Esophagus squamous epithelium (tissue), 5 donors: ENCODE data around the gene INPPL1. TPM values are rescaled to one million over a fixed set of nuclear protein-coding genes. Genes with fewer than 3 reads are reported as not detected.

Experiments used
- DNase-seq: peaks from one replicate; lab custom pipeline; 2025; lab: John Stamatoyannopoulos, UW
- H3K27ac ChIP-seq, 4 donors: fragments of 200-600 bp; sonication (generic); one replicate each; pipeline ENCODE4 v1.5.1; 2016 to 2019; ENCODE audit warnings: mild to moderate bottlenecking in 1 of 4
- H3K27me3 ChIP-seq, 4 donors: fragments of 200-600 bp; sonication (generic); 1 replicate in 3 of 4; 2 replicates in 1 of 4; pipeline versions ENCODE4 v1.5.1 to v1.6.0; 2017 to 2021; ENCODE audit warnings: antibody characterized with exemption in 1 of 4
- H3K36me3 ChIP-seq, 3 donors: fragments of 200-600 bp; sonication (generic); one replicate each; pipeline ENCODE4 v1.5.1; 2016 to 2019
- H3K4me1 ChIP-seq, 3 donors: fragments of 200-600 bp; sonication (generic); one replicate each; pipeline ENCODE4 v1.5.1; 2017 to 2019
- H3K4me3 ChIP-seq, 4 donors: fragments of 200-600 bp; sonication (generic); 1 replicate in 3 of 4; 2 replicates in 1 of 4; pipeline ENCODE4 v1.5.1; 2016 to 2019; ENCODE audit warnings: mild to moderate bottlenecking in 2 of 4, moderate library complexity in 1 of 4
- H3K9me3 ChIP-seq, 3 donors: fragments of 200-600 bp; sonication (generic); one replicate each; pipeline ENCODE4 v1.5.1; 2016 to 2019
- POLR2A ChIP-seq, 4 donors: fragments of 450-650 bp; IDR thresholded peaks; one replicate each; pipeline ENCODE4 v1.6.1; 2017; ENCODE audit warnings: antibody characterized with exemption in 4 of 4, mild to moderate bottlenecking in 4 of 4, moderate library complexity in 3 of 4
- WGBS, 2 donors: methylation state at CpG; one replicate each; pipeline ENCODE4 v1.1.5; 2018; 5-methylcytosine and 5-hydroxymethylcytosine counted together
- intact Hi-C: fragments of 100-400 bp; cut with DNase I; formaldehyde crosslinking; loops from one replicate; pipeline ENCODE4 v1.15.0; 2022
- total RNA-seq, 4 donors: library from RNA; depleted of rRNA; stranded (reverse); fragments of >200 nt; gene quantifications; one replicate each; pipeline ENCODE4 v1.1.0, GENCODE V29; 2016
- TF ChIP-seq, protein P1 (sequence below), 6 experiments: fragments of 450-650 bp in 4 of 6; fragments of 200-600 bp in 2 of 6; sonication (generic) in 2 of 6; IDR thresholded peaks; one replicate each; pipeline ENCODE4 v1.5.1; 2016 to 2019; ENCODE audit warnings: antibody characterized with exemption in 6 of 6, mild to moderate bottlenecking in 4 of 6, moderate library complexity in 4 of 6
- donor health status: DM: yes; HTN: yes; CAD: no.

Gene INPPL1
- total RNA-seq, 4 donors from 2014 or later, result 22.4 to 61.2 (median 26.3) TPM

DNA sequence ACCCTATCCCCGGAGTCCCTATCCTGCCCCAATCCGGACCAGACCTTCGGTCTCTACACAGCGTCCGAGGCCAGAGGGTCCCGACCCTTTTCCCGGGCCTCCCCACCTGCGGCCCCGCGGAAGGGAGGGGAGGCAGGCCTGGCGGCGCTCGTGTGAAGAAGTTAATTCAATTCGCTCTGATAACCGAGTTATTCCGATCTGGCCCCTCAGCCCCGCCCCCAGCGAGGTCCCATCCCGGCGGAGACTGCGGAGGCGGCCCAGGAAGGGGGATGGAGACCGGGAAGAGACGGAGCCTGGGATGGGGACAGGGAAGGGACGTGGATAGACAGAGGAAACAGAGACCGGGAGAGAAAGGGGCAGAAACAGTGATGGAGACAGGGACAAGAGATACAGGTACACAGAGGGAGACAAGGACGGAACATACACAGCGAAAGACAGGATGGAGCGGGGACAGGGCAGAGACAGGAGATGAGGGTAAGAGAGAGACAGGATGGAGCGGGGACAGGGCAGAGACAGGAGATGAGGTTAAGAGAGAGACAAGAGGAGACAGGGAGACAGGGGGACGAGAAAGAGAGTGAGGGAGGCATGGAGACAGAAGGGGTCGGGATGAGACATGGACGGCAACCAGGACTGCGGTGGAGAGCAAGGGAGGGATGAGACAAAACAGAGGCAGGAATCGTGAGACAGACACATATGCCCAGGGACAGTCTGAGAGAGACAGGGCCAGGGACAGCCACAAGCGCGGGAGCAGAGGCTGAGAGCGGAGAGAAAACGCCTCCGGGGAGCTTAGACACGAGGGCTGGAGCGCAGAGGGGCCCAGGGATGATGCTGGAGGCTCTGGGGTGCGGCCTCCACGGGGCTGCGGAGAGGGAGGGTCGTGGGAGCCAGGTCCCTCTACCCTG lies 20.0 kb downstream of the INPPL1 start:
- intact Hi-C loops, result no loop called here
- no peaks in the 10 kb centered on the region for H3K36me3 ChIP-seq
- TF ChIP-seq POLR2A (IDR thresholded peaks at IDR 0.05), result no peak
- TF ChIP-seq, protein P1, sequence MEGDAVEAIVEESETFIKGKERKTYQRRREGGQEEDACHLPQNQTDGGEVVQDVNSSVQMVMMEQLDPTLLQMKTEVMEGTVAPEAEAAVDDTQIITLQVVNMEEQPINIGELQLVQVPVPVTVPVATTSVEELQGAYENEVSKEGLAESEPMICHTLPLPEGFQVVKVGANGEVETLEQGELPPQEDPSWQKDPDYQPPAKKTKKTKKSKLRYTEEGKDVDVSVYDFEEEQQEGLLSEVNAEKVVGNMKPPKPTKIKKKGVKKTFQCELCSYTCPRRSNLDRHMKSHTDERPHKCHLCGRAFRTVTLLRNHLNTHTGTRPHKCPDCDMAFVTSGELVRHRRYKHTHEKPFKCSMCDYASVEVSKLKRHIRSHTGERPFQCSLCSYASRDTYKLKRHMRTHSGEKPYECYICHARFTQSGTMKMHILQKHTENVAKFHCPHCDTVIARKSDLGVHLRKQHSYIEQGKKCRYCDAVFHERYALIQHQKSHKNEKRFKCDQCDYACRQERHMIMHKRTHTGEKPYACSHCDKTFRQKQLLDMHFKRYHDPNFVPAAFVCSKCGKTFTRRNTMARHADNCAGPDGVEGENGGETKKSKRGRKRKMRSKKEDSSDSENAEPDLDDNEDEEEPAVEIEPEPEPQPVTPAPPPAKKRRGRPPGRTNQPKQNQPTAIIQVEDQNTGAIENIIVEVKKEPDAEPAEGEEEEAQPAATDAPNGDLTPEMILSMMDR (IDR thresholded peaks at IDR 0.05), result no peak
- H3K4me3 ChIP-seq, result peak overlapping the region in 2 of 4 donors; percentile 10 to 47
- peaks cover 8 to 92% (median 35%) of the 10 kb centered on the region in 4 donors for H3K27me3 ChIP-seq
- H3K9me3 ChIP-seq, result no peaks in the 10 kb centered on the region
- H3K27ac ChIP-seq, result no peak overlapping the region
- H3K4me1 ChIP-seq, result peaks cover 16 to 37% (median 22%) of the 10 kb centered on the region in 3 donors
- no peak for DNase-seq
- 19 to 24% methylated on average over 29 to 31 of the region's 46 CpGs for WGBS, 2 donors

DNA sequence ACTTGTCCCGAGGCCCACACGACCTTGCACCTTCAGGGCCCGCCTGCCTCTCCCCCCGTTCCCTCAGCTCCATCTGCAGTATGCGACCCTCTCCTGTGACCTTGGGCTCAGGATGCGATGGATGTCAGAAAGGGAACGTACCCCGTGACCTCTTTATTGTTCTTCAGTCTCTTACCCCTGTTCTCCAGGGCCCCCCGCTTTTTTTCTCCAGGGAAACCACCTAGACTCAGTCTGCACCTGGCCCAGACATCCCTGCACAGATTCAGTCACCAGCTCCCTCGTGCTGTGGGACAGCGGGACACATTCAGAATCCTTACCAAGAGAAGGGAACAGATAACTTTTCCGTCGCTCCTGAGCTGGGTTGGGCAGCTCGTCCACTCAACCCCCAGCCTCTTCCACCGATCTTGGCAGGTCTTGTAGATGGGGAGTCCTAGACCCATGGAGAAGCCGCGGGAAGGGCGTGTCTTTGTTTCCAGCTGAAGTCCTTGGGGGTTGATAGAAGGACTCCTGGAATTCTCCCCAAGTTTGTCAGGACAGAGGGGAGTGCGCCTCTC lies 20.8 kb downstream of the INPPL1 start:
- Histone ChIP-seq H3K9me3 (no peaks in the 10 kb centered on the region), H3K27me3 (peaks cover 8 to 92% (median 35%) of the 10 kb centered on the region in 4 donors), H3K27ac (no peak overlapping the region), H3K36me3 (no peaks in the 10 kb centered on the region), H3K4me1 (peaks cover 8 to 30% (median 18%) of the 10 kb centered on the region in 3 donors), H3K4me3 (no peak overlapping the region)
- 26 to 61% methylated on average over 13 to 15 of the region's 19 CpGs for WGBS, 2 donors
- DNase-seq, result no peak
- intact Hi-C loops, result no loop called here
- TF ChIP-seq POLR2A (IDR thresholded peaks at IDR 0.05), result no peak
- TF ChIP-seq, protein P1 (IDR thresholded peaks at IDR 0.05), result no peak

DNA sequence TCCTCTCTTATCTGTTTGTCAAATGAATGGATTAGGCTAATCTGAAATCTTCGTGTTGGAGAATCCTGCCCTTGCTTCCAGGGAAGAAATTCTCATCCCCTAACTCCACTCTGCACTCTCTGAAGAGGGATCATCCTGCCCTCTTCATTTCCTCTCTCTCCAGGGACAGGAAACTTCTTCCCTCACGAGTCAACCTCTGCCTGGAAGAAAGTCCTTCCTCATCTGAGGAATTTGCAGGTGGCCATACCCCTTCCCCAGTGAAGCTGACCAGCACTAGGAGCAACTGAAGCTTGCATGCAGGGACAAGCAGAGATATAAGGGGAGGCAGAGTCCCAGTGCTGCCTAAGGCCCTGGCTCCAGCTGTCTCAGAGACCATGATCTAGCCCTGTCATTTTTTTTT lies 23.0 kb downstream of the INPPL1 start:
- H3K27ac ChIP-seq, result no peak overlapping the region
- intact Hi-C loops, result no loop called here
- H3K9me3 ChIP-seq, result no peaks in the 10 kb centered on the region
- TF ChIP-seq, protein P1 (IDR thresholded peaks at IDR 0.05), result no peak
- no peak for TF ChIP-seq POLR2A (IDR thresholded peaks at IDR 0.05)
- DNase-seq, result no peak
- H3K4me3 ChIP-seq, result no peak overlapping the region
- no peaks in the 10 kb centered on the region for H3K36me3 ChIP-seq
- H3K4me1 ChIP-seq, result peaks cover 8 to 20% (median 11%) of the 10 kb centered on the region in 3 donors
- peaks cover 8 to 92% (median 33%) of the 10 kb centered on the region in 4 donors for H3K27me3 ChIP-seq
- 45 to 50% methylated on average over 1 to 2 of the region's 2 CpGs for WGBS, 2 donors

DNA sequence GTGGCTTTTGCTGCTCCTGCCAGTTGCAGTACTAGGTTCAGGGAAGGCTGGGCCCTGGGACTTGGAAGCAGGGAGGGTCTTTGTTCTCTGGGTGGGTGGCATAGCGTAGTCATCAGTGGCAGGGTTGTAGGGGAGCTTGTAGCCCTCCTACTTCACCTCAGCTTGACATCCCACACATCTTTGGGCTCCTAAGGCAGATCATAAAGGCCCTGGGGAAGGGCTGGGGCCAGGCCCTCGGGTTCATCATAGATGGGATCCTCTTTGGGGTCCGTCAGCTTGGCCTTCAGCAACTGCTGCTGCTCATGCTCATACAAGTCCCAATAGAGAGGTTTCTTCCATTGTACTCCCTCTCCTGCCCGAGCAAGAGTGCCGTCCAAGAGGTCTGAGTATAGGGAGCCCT lies 25.4 kb downstream of the INPPL1 start:
- DNase-seq, result no peak
- no peaks in the 10 kb centered on the region for H3K9me3 ChIP-seq
- no peak overlapping the region for H3K27ac ChIP-seq
- peaks cover 0 to 88% (median 10%) of the 10 kb centered on the region in 4 donors for H3K27me3 ChIP-seq
- WGBS, 2 donors, result 59 to 60% methylated on average over 1 to 3 of the region's 5 CpGs
- TF ChIP-seq, protein P1 (IDR thresholded peaks at IDR 0.05), result no peak
- no peak for TF ChIP-seq POLR2A (IDR thresholded peaks at IDR 0.05)
- peaks cover 0 to 3% (median 0%) of the 10 kb centered on the region in 3 donors for H3K4me1 ChIP-seq
- no peaks in the 10 kb centered on the region for H3K36me3 ChIP-seq
- no peak overlapping the region for H3K4me3 ChIP-seq
- intact Hi-C loops, result no loop called here
